ENCODE data around the gene RAPGEF6.
A peak's percentile ranks its signal among the peaks of the same experiment; 100 is the strongest.
"Not testable (repeated sequence)": the region's sequence is repeated elsewhere in the genome, so short reads cannot be mapped to it uniquely, and the experiment has no call there.

RAPGEF6 gene

GRCh38 chr5:131382407-131383395 lies 252.3 kb downstream of the RAPGEF6 start:
- no peak for DNase-seq

- no peak for DNase-seq
Measured at GRCh38 chr5:131381777-131382176, 253.3 kb downstream of the RAPGEF6 start.

GRCh38 chr5:131381021-131381420 lies 254.0 kb downstream of the RAPGEF6 start:
- no peak for DNase-seq

GRCh38 chr5:131380238-131380637 lies 254.8 kb downstream of the RAPGEF6 start:
- DNase-seq: not testable (repeated sequence)

GRCh38 chr5:131379723-131380122 lies 255.3 kb downstream of the RAPGEF6 start:
- peak; percentile 58 for DNase-seq

- no peak for DNase-seq
Measured at GRCh38 chr5:131378721-131379541, 256.1 kb downstream of the RAPGEF6 start.

- no peak for DNase-seq
Measured at GRCh38 chr5:131377785-131378325, 257.2 kb downstream of the RAPGEF6 start.

- no peak for DNase-seq
Measured at GRCh38 chr5:131377346-131377745, 257.7 kb downstream of the RAPGEF6 start.

GRCh38 chr5:131375351-131375750 lies 259.7 kb downstream of the RAPGEF6 start:
- no peak for DNase-seq
